LNCaP clone FGC (cell line): ENCODE results near the gene MYADML2.

Experiments used
- DNase-seq: peaks from one replicate; pipeline ENCODE4 v3.0.0-alpha.2; 2011; ENCODE audit warnings: low read depth
- H3K4me3 ChIP-seq: 2 replicates; pipeline ENCODE4 v1.5.1; 2011; ENCODE audit warnings: mild to moderate bottlenecking, low read depth, low read length, control low read depth
- CTCF ChIP-seq: IDR thresholded peaks from 2 replicates; pipeline ENCODE4 v1.5.1; 2012; ENCODE audit warnings: mild to moderate bottlenecking; ENCODE audit not compliant: control insufficient read depth, insufficient read depth; ENCODE audit errors: extremely low read depth

The MYADML2 gene

DNA sequence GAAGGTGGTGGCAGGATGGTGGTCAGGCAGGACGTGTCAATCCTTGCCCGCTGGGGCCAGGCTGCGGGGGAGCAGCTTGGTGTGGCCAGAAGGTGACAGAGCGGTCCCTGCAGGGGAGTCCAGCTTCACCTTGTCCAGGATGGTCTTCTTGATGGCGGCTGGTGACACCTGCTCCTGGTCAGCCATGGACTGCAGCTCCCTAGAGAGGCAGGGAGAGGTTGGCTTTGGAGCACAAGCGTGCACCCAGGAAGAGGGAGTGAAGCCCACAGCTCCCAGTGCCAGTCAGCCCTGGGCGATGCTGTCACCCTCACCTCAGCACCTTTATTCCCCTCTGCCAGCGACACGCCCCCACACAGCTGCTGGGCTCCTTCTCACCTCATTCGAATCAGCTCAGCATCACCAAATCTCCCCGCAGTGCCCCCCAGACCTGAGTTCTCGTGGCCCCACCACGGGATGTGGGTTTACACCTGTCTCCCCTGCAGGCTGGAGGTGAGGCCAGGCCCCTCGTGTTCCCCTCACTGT is 13.8 kb downstream of the MYADML2 start:
- no peak for TF ChIP-seq CTCF
- no peak for DNase-seq

DNA sequence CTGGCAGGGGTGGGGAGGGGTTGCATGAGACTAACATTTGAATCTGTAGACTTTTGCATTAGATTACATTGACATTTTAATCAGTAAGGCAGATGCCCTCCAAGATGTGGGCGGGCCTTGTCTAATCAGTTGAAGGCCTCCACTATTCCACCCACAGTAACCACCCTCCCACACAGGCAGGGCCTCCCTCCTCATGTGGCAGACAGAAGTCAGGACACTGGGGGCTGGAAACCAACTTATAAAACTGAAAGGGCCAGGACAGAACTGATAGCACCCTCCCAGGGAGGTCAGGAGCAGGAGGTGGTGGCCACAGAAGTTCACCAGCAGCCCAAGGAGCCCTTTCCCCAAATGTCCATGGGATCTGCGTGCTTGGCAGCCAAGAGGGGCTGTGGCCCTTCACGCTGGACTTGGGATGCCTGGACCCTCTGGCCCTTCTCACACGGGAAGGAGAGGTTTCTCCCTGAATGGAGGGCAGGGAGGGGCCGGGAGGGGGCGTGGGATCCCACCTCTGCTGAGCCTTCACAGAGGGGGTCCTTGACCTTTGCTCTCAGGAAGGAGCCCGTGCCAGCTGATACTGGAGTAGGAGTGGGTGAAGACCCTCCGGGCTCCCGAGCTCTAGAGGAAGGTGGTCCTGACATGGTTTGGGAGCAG is 14.6 kb downstream of the MYADML2 start:
- no peak for TF ChIP-seq CTCF
- H3K4me3 ChIP-seq: no peak overlapping the region
- DNase-seq: no peak

More for the DNA sequence above, 13.8 kb downstream of the MYADML2 start:
- H3K4me3 ChIP-seq: no peak overlapping the region

- no peak overlapping the region for H3K4me3 ChIP-seq
- no peak for DNase-seq
- no peak for TF ChIP-seq CTCF
Measured at GRCh38 chr17:81931557-81932332, 15.3 kb downstream of the MYADML2 start.

GRCh38 chr17:81931189-81931556 is 15.9 kb downstream of the MYADML2 start:
- TF ChIP-seq CTCF: no peak
- H3K4me3 ChIP-seq: no peak overlapping the region
- no peak for DNase-seq

DNA sequence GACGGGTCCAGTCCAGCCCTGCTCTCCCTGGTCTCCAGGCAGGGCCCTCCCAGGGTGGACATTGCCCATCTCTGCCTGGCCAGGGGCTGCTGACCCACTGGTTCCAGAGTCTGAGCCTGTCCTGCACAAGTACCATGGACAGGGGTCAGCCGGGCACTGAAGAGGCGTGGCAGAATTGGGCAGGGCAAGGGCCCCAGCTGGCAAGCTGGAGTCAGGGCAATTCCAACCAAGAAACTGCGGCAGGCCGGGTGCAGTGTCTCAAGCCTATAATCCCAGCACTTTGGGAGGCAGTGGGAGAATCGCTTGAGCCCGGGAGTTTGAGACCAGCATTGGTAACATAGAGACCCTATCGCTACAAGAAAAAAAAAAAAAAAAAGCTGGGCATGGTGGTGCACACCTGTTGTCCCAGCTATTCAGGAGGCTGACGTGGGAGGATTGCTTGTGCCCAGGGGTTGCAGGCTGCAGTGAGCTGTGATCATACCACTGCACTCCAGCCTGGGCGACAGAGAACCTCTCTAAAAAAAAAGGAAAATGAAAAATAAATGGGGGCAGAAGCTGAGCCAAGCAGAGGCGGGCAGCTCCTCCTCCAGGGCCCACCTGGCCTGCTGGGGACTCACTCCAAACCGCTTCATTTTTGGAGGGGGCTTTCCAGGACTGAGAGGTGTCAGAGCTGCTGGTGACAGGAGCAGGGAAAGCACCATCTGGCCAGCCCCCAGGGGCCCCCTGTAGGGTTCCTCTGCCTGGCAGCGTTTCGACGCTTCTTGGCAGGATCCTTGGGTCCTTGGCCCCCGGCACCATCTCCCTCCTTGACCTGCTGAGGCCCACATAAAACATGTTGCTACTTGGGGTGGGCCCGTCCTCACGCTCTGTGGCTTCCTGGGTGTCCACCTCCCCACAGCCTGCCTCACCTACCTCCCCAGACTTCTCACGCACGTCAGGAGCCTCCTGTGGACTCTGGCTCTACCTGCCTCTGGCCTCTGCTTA is 16.6 kb downstream of the MYADML2 start:
- no peak for DNase-seq
- no peak overlapping the region for H3K4me3 ChIP-seq
- no peak for TF ChIP-seq CTCF

GRCh38 chr17:81929253-81930141 is 17.5 kb downstream of the MYADML2 start:
- no peak for DNase-seq
- no peak overlapping the region; the same call in 1 of the 2 replicates for H3K4me3 ChIP-seq
- no peak for TF ChIP-seq CTCF
